Fibroblast of lung (primary cell): ENCODE results near the gene DMWD. TPM values are rescaled to one million over a fixed set of nuclear protein-coding genes. Genes with fewer than 3 reads are reported as not detected.

Experiments
- DNase-seq, 2 donors: peaks; one replicate each; pipeline versions ENCODE4 v3.0.0 to v3.0.0-alpha.2; 2010; ENCODE audit warnings: low read depth in 2 of 2
- H2AFZ ChIP-seq: 2 replicates; pipeline ENCODE4 v1.5.1; 2012; ENCODE audit warnings: low read length, control low read depth, inconsistent platforms
- H3K27ac ChIP-seq: 2 replicates; pipeline ENCODE4 v1.5.1; 2011; ENCODE audit warnings: low read length, control low read depth; ENCODE audit not compliant: insufficient read depth
- H3K27me3 ChIP-seq: 2 replicates; pipeline ENCODE4 v1.5.1; 2011; ENCODE audit warnings: mild to moderate bottlenecking, low read length; ENCODE audit not compliant: control insufficient read depth, insufficient read depth
- H3K36me3 ChIP-seq: 2 replicates; pipeline ENCODE4 v1.5.1; 2011; ENCODE audit warnings: low read length; ENCODE audit not compliant: control insufficient read depth, insufficient read depth
- H3K4me1 ChIP-seq: 2 replicates; pipeline ENCODE4 v1.5.1; 2011; ENCODE audit warnings: low read length; ENCODE audit not compliant: control insufficient read depth, insufficient read depth; ENCODE audit errors: extremely low read depth
- H3K4me2 ChIP-seq: 2 replicates; pipeline ENCODE4 v1.5.1; 2011; ENCODE audit warnings: low read length, control low read depth; ENCODE audit not compliant: insufficient read depth; ENCODE audit errors: extremely low read depth
- H3K4me3 ChIP-seq, 4 experiments: fragments of 200-600 bp in 1 of 4; sonication (generic) in 1 of 4; replicated peaks in 1 of 4; 2 replicates each; pipeline ENCODE4 v1.5.1; 2011 to 2016; ENCODE audit warnings: low read length in 4 of 4, low read depth in 3 of 4, mild to moderate bottlenecking in 3 of 4, control low read depth in 2 of 4, inconsistent platforms in 1 of 4, mixed read lengths in 1 of 4; ENCODE audit not compliant: insufficient read depth in 1 of 4; ENCODE audit errors: control extremely low read depth in 1 of 4
- H3K79me2 ChIP-seq: 2 replicates; pipeline ENCODE4 v1.5.1; 2012; ENCODE audit warnings: mild to moderate bottlenecking, low read length, inconsistent platforms; ENCODE audit not compliant: control insufficient read depth, insufficient read depth
- H3K9ac ChIP-seq: 2 replicates; pipeline ENCODE4 v1.5.1; 2011; ENCODE audit warnings: mild to moderate bottlenecking, low read length, control low read depth; ENCODE audit not compliant: insufficient read depth
- H3K9me3 ChIP-seq: 2 replicates; pipeline ENCODE4 v1.5.1; 2012; ENCODE audit warnings: low read depth, low read length; ENCODE audit not compliant: control insufficient read depth, insufficient read depth
- H4K20me1 ChIP-seq: 2 replicates; pipeline ENCODE4 v1.5.1; 2011; ENCODE audit warnings: low read length; ENCODE audit not compliant: control insufficient read depth, insufficient read depth; ENCODE audit errors: extremely low read depth
- CTCF ChIP-seq, 2 donors: IDR thresholded peaks in 1 of 2; conservative IDR thresholded peaks in 1 of 2; 1 replicate in 1 of 2; 2 replicates in 1 of 2; pipeline ENCODE4 v1.5.1; 2011 to 2012; ENCODE audit warnings: low read length in 2 of 2, control low read depth in 1 of 2, inconsistent platforms in 1 of 2, low read depth in 1 of 2, mild to moderate bottlenecking in 1 of 2
- EZH2 ChIP-seq: IDR thresholded peaks from 2 replicates; pipeline ENCODE4 v1.5.1; 2012; ENCODE audit warnings: low read length, control low read depth, mild to moderate bottlenecking; ENCODE audit errors: missing control alignments
- polyA plus RNA-seq, 2 donors: library from polyadenylated mRNA; depleted of rRNA in 1 of 2; stranded (reverse) in 1 of 2; unstranded in 1 of 2; fragments of >200 nt; gene quantifications; 2 replicates each; pipeline ENCODE4 v1.2.1, GENCODE V29; 2011 to 2012; ENCODE audit warnings: missing spikeins in 1 of 2
- total RNA-seq: library from RNA; depleted of rRNA; stranded (reverse); fragments of >200 nt; gene quantifications from 2 replicates; pipeline ENCODE4 v1.2.1, GENCODE V29; 2014

DMWD gene
- total and polyA plus RNA-seq, 2 donors (not counting 1 experiment from before 2014, with no cell fraction given): 18.1 to 33.5 TPM

- peak; percentile 83 to 94 for DNase-seq
- Histone ChIP-seq H3K9me3 (no peaks in the 10 kb centered on the region), H2AFZ (no peak overlapping the region), H3K4me3 (no peak overlapping the region), H3K4me2 (no peak overlapping the region), H3K9ac (no peak overlapping the region), H3K27ac (no peak overlapping the region), H3K27me3 (no peaks in the 10 kb centered on the region), H3K4me1 (peaks cover 2% of the 10 kb centered on the region), H3K79me2 (no peaks in the 10 kb centered on the region), H4K20me1 (no peaks in the 10 kb centered on the region), H3K36me3 (peaks cover 15% of the 10 kb centered on the region)
- peak; percentile 94 to 97 for TF ChIP-seq CTCF (conservative IDR thresholded peaks at IDR 0.05 in 1 of 2, IDR thresholded peaks at IDR 0.05 in 1 of 2; ENCODE audit: low read depth in 1 of 2, low read length in 2 of 2)
- TF ChIP-seq EZH2: no peak
Measured at GRCh38 chr19:45817010-45817724, 24.5 kb upstream of the DMWD start.

GRCh38 chr19:45816236-45817009 is 23.8 kb upstream of the DMWD start:
- no peak for TF ChIP-seq EZH2
- no peak for TF ChIP-seq CTCF (conservative IDR thresholded peaks at IDR 0.05 in 1 of 2, IDR thresholded peaks at IDR 0.05 in 1 of 2; ENCODE audit: low read depth in 1 of 2, low read length in 2 of 2)
- Histone ChIP-seq H3K4me1 (peaks cover 2% of the 10 kb centered on the region), H3K4me2 (no peak overlapping the region)

GRCh38 chr19:45815481-45816216 is 23.0 kb upstream of the DMWD start:
- H2AFZ ChIP-seq: no peak overlapping the region

More at GRCh38 chr19:45816236-45817009, 23.8 kb upstream of the DMWD start:
- no peak overlapping the region for H3K9ac ChIP-seq
- H3K79me2 ChIP-seq: no peaks in the 10 kb centered on the region
- H3K9me3 ChIP-seq: no peaks in the 10 kb centered on the region
- no peaks in the 10 kb centered on the region for H4K20me1 ChIP-seq
- no peak overlapping the region for H3K4me3 ChIP-seq
- H3K27ac ChIP-seq: no peak overlapping the region
- DNase-seq: no peak
- peaks cover 13% of the 10 kb centered on the region for H3K36me3 ChIP-seq
- no peaks in the 10 kb centered on the region for H3K27me3 ChIP-seq
- no peak overlapping the region for H2AFZ ChIP-seq

More at GRCh38 chr19:45815481-45816216, 23.0 kb upstream of the DMWD start:
- H3K27me3 ChIP-seq: no peaks in the 10 kb centered on the region
- H3K4me3 ChIP-seq: no peak overlapping the region
- H3K79me2 ChIP-seq: no peaks in the 10 kb centered on the region
- no peak overlapping the region for H3K4me2 ChIP-seq
- TF ChIP-seq CTCF (conservative IDR thresholded peaks at IDR 0.05 in 1 of 2, IDR thresholded peaks at IDR 0.05 in 1 of 2; ENCODE audit: low read depth in 1 of 2, low read length in 2 of 2): no peak
- TF ChIP-seq EZH2: no peak
- H3K9ac ChIP-seq: no peak overlapping the region
- H3K9me3 ChIP-seq: no peaks in the 10 kb centered on the region
- no peaks in the 10 kb centered on the region for H4K20me1 ChIP-seq
- H3K36me3 ChIP-seq: peaks cover 7% of the 10 kb centered on the region
- H3K4me1 ChIP-seq: peaks cover 3% of the 10 kb centered on the region
- peak in 1 of 2 donors; percentile 10 for DNase-seq
- no peak overlapping the region for H3K27ac ChIP-seq
